ENCODE results near the gene RNH1.

RNH1 gene

GRCh38 chr11:506995-507726 lies at the start of gene RNH1:
TSS of gene RNH1 (minus strand) at chr11:507242. CDS start at chr11:502162, 5,080 bp downstream.
- DNase-seq: peak; percentile 85 to 98 (median 97)

- no peak for DNase-seq
Observed at GRCh38 chr11:555780-556661, 49.0 kb upstream of the RNH1 start.

- no peak for DNase-seq
Observed at GRCh38 chr11:555227-555779, 48.3 kb upstream of the RNH1 start.

DNA sequence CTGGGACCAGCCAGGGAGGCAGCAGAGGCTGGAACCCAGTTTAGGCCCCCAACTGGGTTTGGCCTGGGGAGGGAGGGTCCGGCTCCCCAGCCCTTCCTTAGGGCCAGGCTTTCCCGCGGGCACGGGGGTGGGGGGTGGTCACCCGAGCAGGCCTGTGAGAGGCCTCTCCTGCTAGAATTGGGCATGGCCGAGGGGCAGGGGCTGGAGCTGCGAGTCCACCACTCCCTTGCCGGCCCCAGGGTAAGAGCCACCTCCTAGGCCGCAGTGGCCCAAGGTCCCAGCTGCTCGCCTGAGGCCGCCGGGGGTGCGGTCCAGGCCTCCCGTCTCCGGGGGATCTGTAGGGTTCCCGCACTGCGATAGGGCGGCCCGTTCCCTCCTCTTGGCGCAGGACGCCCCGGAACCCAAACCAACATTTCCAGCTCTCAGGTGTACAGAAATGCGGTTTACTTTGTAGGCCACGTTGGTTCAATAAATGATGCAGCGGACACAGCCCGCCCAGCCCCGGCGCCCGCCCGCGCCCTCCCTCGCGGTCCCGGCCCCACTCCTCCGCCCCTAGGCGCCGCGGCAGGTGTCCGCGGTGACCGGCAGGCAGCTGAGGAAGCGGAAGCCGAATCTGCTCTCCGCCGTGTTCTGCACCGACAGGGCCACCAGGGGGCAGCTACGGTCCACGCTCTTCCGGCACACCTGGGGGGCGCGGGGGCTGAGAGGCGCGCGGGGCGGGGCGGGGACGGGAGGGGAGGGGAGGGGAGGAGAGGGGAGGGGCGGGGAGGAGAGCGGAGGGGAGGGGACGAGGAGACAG lies 47.6 kb upstream of the RNH1 start:
- DNase-seq: peak in 1 of 14 donors; percentile 56

GRCh38 chr11:553988-554340 lies 46.9 kb upstream of the RNH1 start:
- no peak for DNase-seq

- DNase-seq: no peak
Observed at GRCh38 chr11:553083-553987, 46.3 kb upstream of the RNH1 start.

DNA sequence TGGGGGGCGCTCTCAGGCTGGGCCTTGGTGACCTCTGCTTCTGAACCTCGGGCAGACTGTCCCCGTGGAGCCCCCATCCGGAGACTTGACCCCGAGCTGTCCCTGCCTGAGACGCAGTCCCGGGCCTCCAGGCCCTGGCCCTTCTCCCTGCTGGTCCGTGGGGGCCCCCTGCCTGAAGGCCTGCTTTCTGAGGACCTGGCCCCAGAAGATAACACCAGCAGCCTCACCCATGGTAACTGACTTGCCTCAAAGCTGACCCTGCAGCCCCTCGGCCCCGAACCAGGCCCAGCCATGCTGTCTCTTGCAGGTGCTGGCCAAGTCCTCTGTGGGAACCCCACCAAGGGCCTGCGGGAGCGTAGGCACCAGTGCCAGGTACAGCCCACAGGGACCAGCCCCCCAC lies 44.6 kb upstream of the RNH1 start:
- no peak for DNase-seq

DNA sequence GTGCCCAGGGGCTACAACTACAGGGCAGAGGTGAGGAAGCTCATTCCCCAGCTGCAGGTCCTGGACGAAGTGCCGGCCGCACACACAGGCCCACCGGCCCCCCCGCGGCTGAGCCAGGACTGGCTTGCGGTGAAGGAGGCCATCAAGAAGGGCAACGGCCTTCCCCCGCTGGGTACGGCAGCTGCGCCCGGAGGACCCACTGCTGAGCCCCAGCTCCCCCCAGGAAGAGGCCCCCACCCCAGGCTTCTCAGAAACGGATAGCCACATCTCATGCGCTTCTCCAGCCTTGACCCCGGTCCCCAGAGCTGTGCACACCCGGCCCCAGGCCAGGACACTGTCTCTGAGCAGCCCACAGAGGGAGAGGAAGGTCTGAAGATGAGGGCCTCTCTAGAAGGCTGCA lies 44.1 kb upstream of the RNH1 start:
- no peak for DNase-seq

DNA sequence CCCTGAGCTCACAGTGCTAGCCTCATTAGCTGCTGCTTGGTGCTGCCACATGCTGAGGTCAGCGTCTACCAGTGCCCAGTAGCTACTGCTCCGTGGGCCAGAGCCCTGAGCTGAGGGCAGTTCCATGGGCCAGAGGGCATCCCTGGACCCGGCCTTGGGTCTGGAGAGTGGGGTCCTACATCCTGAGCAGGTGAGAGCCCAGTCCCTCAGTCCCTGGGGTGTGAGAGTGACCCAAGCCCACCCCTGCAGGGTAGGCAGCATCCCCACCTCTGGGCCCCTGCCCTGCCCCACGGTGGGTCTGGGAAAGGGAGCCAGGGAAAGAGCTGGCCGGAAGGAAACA lies 43.7 kb upstream of the RNH1 start:
- DNase-seq: no peak

GRCh38 chr11:550021-550745 lies 43.1 kb upstream of the RNH1 start:
- DNase-seq: no peak

GRCh38 chr11:548700-549603 lies 41.9 kb upstream of the RNH1 start:
- DNase-seq: no peak

GRCh38 chr11:545171-545570 lies 38.1 kb upstream of the RNH1 start:
- DNase-seq: no peak

- no peak for DNase-seq
Observed at GRCh38 chr11:544817-545166, 37.8 kb upstream of the RNH1 start.

GRCh38 chr11:541433-541885 lies 34.4 kb upstream of the RNH1 start:
- no peak for DNase-seq

GRCh38 chr11:540583-541432 lies 33.8 kb upstream of the RNH1 start:
- DNase-seq: no peak

DNA sequence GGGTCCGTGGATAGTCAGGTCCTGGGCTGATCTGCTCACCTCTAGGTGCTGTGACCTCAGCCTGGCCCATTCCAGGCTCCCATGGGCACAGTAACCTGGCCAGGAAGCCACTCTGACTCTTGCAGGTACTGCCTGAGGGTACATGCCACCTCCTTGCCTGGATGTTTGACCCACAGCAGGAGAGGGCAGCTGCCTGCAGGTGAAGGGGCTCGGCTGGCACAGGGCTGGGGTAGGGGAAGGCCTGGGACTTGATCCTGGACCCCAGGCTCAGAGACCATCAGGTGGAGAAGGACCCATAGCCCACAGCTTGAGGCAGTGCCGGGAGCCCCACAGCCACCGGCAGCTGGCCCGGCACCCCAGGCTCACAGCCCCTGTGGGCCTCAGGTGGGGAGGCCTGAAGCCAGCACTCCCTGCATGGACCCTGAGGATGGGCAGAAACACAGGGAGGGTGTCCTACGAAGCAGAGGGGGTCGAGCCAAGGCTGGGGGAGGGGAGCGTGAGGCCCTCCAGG lies 33.0 kb upstream of the RNH1 start:
- no peak for DNase-seq

- no peak for DNase-seq
Observed at GRCh38 chr11:538431-539051, 31.5 kb upstream of the RNH1 start.
